ENCODE data around the gene OR6X1. TPM values are rescaled to one million over a fixed set of nuclear protein-coding genes. Genes with fewer than 3 reads are reported as not detected.

Gene OR6X1
- total and polyA plus RNA-seq, 2 of the 8 experiments (the other 6 are each of a cell fraction or from before 2014, with no cell fraction given), result not detected

DNA sequence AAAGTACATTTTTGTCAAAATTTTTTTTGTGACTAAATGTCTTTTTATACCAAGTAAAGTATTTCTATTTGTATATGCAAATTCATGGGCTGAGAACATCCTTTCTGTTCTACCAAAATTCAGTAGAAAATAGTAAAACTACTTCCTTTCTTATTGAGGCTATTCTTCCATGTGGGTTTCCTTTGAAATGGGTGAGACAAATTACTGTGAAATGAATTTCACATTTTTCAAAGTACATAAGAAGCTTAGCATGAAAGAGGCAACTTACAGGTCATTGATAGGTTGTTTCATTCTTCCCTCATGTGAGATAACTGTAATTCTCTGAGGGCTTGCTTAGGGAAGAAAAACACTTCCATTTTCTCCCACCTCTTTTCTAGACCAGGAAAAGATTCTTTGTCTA is 1.0 kb upstream of the OR6X1 start:
- no peak overlapping the region for H3K4me2 ChIP-seq (ENCODE audit: insufficient read depth in 1 of 2, low read depth in 2 of 2, low read length in 2 of 2)
- H2BK12ac ChIP-seq (ENCODE audit: low read depth, low read length), result no peak overlapping the region
- no peak overlapping the region for H3K4me3 ChIP-seq (ENCODE audit: extremely low read depth in 1 of 4, insufficient read depth in 2 of 4, low read depth in 3 of 4, low read length in 4 of 4)
- H3K23ac ChIP-seq (ENCODE audit: insufficient read length), result no peak overlapping the region
- no peak overlapping the region for H3K14ac ChIP-seq (ENCODE audit: insufficient read length)
- H2AFZ ChIP-seq (ENCODE audit: low read length), result no peak overlapping the region
- no peaks in the 10 kb centered on the region for H4K20me1 ChIP-seq (replicated peaks in 1 of 2; ENCODE audit: control insufficient read depth in 1 of 2, insufficient read depth in 2 of 2, low read length in 2 of 2)
- H2BK15ac ChIP-seq (ENCODE audit: low read length), result no peak overlapping the region
- no peaks in the 10 kb centered on the region for H3K27me3 ChIP-seq (replicated peaks in 1 of 4; ENCODE audit: control insufficient read depth in 3 of 4, extremely low read depth in 1 of 4, insufficient read depth in 3 of 4, low read length in 3 of 4)
- H3K23me2 ChIP-seq (ENCODE audit: low read depth, low read length), result no peaks in the 10 kb centered on the region
- H2AK5ac ChIP-seq (ENCODE audit: low read depth, low read length), result no peak overlapping the region
- H3K79me2 ChIP-seq (ENCODE audit: control insufficient read depth in 1 of 2, insufficient read depth in 2 of 2, low read length in 2 of 2), result no peaks in the 10 kb centered on the region
- H3K56ac ChIP-seq (replicated peaks; ENCODE audit: insufficient read length, low read depth, low read length), result no peak overlapping the region
- CTCF ChIA-PET (ENCODE audit: partially characterized antibody), result interaction anchor here (1.3 to 1.5 kb wide), 3 partner anchors 9 to 314 kb away, joined by 3 to 5 read pairs (median 5); no protein-coding TSS in a partner anchor
- no peaks in the 10 kb centered on the region for H3K79me1 ChIP-seq (ENCODE audit: low read depth, low read length)
- H4K8ac ChIP-seq (ENCODE audit: extremely low read depth, insufficient read depth, low read length), result no peak overlapping the region
- H3K9me3 ChIP-seq (ENCODE audit: insufficient read depth in 2 of 2, low read depth in 1 of 2, low read length in 1 of 2), result no peaks in the 10 kb centered on the region
- no peak overlapping the region for H2BK5ac ChIP-seq (ENCODE audit: low read depth, low read length)
- TF ChIP-seq MAFK (IDR thresholded peaks at IDR 0.05; ENCODE audit: low read depth, low read length) (no peak), BCL11A (IDR thresholded peaks at IDR 0.05; ENCODE audit: low read depth in 2 of 2, low read length in 2 of 2) (no peak), SIRT6 (IDR thresholded peaks at IDR 0.05; ENCODE audit: low read length) (no peak), USF2 (IDR thresholded peaks at IDR 0.05; ENCODE audit: low read length) (no peak), TAF7 (optimal IDR thresholded peaks at IDR 0.05; ENCODE audit: borderline replicate concordance, low read depth, low read length) (no peak), CBX8 (IDR thresholded peaks at IDR 0.05; ENCODE audit: borderline replicate concordance, low read depth, low read length) (no peak), POLR2A (IDR thresholded peaks at IDR 0.05; ENCODE audit: control extremely low read depth in 1 of 2, low read depth in 2 of 2, low read length in 2 of 2) (no peak), TBP (IDR thresholded peaks at IDR 0.05; ENCODE audit: low read depth, low read length) (no peak)
- no peak overlapping the region for H3K4ac ChIP-seq (replicated peaks; ENCODE audit: insufficient read length, low read depth, low read length)
- no peak overlapping the region for H2BK20ac ChIP-seq (ENCODE audit: low read length)
- H3K4me1 ChIP-seq (replicated peaks in 1 of 4; ENCODE audit: control insufficient read depth in 3 of 4, insufficient read depth in 4 of 4, low read length in 3 of 4), result peaks cover 0 to 4% (median 1%) of the 10 kb centered on the region in 4 experiments; a peak in 1 of 7 replicates
- no peaks in the 10 kb centered on the region for H3K36me3 ChIP-seq (ENCODE audit: control insufficient read depth in 2 of 4, insufficient read depth in 4 of 4, low read length in 3 of 4)
- DNase-seq (ENCODE audit: low read depth in 1 of 2, low spot score in 2 of 2) (no peak), FAIRE-seq (no peak)
- no peak overlapping the region for H3K27ac ChIP-seq (ENCODE audit: low read depth, low read length)
- H4K91ac ChIP-seq (replicated peaks; ENCODE audit: insufficient read length, low read length), result no peak overlapping the region
- POLR2A ChIA-PET (ENCODE audit: partially characterized antibody), result interaction anchor here (0.7 to 1.2 kb wide), 2 partner anchors 11 to 14 kb away, joined by 4 read pairs; partner anchors contain the start of gene ZNF202
- no peak overlapping the region for H4K5ac ChIP-seq (ENCODE audit: insufficient read length, low read depth, low read length)
- no peak overlapping the region for H3K9ac ChIP-seq (replicated peaks in 1 of 4; ENCODE audit: extremely low read depth in 1 of 4, low read depth in 3 of 4, low read length in 3 of 4)
- no peak overlapping the region for H2BK120ac ChIP-seq (replicated peaks; ENCODE audit: low read depth, low read length)
- H3K18ac ChIP-seq (ENCODE audit: extremely low read depth, low read length), result no peak overlapping the region
